Lower leg skin (tissue), 3 donors: ENCODE measurements around the gene C1QTNF8.

Experiments
- CTCF ChIP-seq, 3 donors: fragments of 450-650 bp; IDR thresholded peaks; one replicate each; pipeline ENCODE4 v1.5.1; 2016; ENCODE audit warnings: antibody characterized with exemption in 3 of 3, mild to moderate bottlenecking in 3 of 3, moderate library complexity in 2 of 3
- POLR2A ChIP-seq, 2 donors: fragments of 450-650 bp; IDR thresholded peaks; one replicate each; pipeline ENCODE4 v1.6.1; 2016 to 2017; ENCODE audit warnings: antibody characterized with exemption in 2 of 2, mild to moderate bottlenecking in 1 of 2, moderate library complexity in 1 of 2

GRCh38 chr16:1040346-1040745 is 55.7 kb downstream of the C1QTNF8 start:
- TF ChIP-seq CTCF (IDR thresholded peaks at IDR 0.05) (no peak), POLR2A (IDR thresholded peaks at IDR 0.05) (no peak)
